Measurements from ENCODE around the gene OS9. TPM values are rescaled to one million over a fixed set of nuclear protein-coding genes. Genes with fewer than 3 reads are reported as not detected.

Gene OS9
- total and polyA plus RNA-seq, 9 of the 15 experiments (the other 6 are each of a cell fraction or from before 2014, with no cell fraction given): 4.6 to 105 (median 89.5) TPM

DNA sequence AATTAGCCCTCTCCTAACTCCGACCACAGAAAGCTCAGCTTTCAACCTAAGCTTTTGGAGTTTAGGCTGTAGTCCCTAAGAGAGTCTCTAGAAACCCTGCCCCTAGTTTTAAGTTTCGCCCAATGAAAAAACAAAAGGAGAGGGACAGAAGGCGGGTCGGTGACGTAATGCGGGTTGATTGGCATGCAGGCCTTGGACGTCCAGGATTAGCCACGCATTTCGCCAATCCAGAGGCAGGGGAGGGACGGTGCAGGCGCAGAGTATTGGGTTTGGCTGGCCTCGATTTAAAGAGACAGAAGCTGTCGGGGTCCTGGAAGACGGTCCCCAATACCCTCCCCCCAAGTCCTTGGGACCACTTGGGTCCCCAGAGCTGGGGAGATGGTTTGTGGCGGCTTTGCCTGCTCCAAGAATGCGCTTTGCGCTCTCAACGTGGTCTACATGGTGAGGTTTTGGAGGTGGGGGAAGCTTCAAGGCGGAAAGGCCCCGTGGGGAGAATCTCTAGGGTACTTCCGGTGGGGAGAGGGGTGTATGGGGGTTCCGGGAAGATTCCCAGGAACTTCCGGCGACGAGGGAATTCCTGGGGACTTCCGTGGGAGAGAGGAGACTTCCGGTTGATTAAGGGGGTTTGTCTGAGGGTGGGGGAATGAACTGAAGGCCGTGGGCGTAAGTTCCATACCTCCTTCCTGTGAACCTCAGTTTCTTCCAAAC is 51.0 kb downstream of the OS9 start, which contains the start of gene TSPAN31 (continued):
- TF ChIP-seq, protein P1, sequence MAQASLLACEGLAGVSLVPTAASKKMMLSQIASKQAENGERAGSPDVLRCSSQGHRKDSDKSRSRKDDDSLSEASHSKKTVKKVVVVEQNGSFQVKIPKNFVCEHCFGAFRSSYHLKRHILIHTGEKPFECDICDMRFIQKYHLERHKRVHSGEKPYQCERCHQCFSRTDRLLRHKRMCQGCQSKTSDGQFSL (CRISPR knock-in tag; IDR thresholded peaks at IDR 0.05): no peak; the same call in 1 of the 2 replicates
- TF ChIP-seq, protein P1 (tag; IDR thresholded peaks at IDR 0.05): no peak
- TF ChIP-seq, protein P2, sequence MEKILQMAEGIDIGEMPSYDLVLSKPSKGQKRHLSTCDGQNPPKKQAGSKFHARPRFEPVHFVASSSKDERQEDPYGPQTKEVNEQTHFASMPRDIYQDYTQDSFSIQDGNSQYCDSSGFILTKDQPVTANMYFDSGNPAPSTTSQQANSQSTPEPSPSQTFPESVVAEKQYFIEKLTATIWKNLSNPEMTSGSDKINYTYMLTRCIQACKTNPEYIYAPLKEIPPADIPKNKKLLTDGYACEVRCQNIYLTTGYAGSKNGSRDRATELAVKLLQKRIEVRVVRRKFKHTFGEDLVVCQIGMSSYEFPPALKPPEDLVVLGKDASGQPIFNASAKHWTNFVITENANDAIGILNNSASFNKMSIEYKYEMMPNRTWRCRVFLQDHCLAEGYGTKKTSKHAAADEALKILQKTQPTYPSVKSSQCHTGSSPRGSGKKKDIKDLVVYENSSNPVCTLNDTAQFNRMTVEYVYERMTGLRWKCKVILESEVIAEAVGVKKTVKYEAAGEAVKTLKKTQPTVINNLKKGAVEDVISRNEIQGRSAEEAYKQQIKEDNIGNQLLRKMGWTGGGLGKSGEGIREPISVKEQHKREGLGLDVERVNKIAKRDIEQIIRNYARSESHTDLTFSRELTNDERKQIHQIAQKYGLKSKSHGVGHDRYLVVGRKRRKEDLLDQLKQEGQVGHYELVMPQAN (IDR thresholded peaks at IDR 0.05; ENCODE audit: borderline replicate concordance): peak; percentile 71; the same call in 1 of the 2 replicates
- TF ChIP-seq POLR3G (IDR thresholded peaks at IDR 0.05; ENCODE audit: extremely low read depth, insufficient read length, insufficient replicate concordance) (no peak), MIER1 (IDR thresholded peaks at IDR 0.05; ENCODE audit: low read depth) (no peak), ZNF561 (CRISPR knock-in tag; conservative IDR thresholded peaks at IDR 0.05) (no peak), RFX1 (IDR thresholded peaks at IDR 0.05) (no peak), ZZZ3 (IDR thresholded peaks at IDR 0.05) (no peak), ZNF140 (CRISPR knock-in tag; IDR thresholded peaks at IDR 0.05) (no peak), NFIC (IDR thresholded peaks at IDR 0.05) (peak; percentile 4; the same call in 1 of the 2 replicates), POU5F1 (IDR thresholded peaks at IDR 0.05; ENCODE audit: borderline replicate concordance, low read depth, low read length, partially characterized antibody) (no peak), CREB1 (IDR thresholded peaks at IDR 0.05) (peak; percentile 73; the same call in 1 of the 2 replicates), CREB1 (CRISPR knock-in tag; IDR thresholded peaks at IDR 0.05) (peak; percentile 82), ZKSCAN8 (CRISPR knock-in tag; IDR thresholded peaks at IDR 0.05) (no peak), CBFA2T2 (conservative IDR thresholded peaks at IDR 0.05) (no peak), ZNF551 (CRISPR knock-in tag; IDR thresholded peaks at IDR 0.05) (no peak), MYNN (IDR thresholded peaks at IDR 0.05) (peak; percentile 16; the same call in 1 of the 2 replicates), MYNN (CRISPR knock-in tag; IDR thresholded peaks at IDR 0.05) (no peak)
- TF ChIP-seq, protein P3, sequence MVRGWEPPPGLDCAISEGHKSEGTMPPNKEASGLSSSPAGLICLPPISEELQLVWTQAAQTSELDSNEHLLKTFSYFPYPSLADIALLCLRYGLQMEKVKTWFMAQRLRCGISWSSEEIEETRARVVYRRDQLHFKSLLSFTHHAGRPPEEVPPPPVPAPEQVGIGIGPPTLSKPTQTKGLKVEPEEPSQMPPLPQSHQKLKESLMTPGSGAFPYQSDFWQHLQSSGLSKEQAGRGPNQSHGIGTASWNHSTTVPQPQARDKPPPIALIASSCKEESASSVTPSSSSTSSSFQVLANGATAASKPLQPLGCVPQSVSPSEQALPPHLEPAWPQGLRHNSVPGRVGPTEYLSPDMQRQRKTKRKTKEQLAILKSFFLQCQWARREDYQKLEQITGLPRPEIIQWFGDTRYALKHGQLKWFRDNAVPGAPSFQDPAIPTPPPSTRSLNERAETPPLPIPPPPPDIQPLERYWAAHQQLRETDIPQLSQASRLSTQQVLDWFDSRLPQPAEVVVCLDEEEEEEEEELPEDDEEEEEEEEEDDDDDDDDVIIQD (CRISPR knock-in tag; IDR thresholded peaks at IDR 0.05): no peak
- TF ChIP-seq, protein P4, sequence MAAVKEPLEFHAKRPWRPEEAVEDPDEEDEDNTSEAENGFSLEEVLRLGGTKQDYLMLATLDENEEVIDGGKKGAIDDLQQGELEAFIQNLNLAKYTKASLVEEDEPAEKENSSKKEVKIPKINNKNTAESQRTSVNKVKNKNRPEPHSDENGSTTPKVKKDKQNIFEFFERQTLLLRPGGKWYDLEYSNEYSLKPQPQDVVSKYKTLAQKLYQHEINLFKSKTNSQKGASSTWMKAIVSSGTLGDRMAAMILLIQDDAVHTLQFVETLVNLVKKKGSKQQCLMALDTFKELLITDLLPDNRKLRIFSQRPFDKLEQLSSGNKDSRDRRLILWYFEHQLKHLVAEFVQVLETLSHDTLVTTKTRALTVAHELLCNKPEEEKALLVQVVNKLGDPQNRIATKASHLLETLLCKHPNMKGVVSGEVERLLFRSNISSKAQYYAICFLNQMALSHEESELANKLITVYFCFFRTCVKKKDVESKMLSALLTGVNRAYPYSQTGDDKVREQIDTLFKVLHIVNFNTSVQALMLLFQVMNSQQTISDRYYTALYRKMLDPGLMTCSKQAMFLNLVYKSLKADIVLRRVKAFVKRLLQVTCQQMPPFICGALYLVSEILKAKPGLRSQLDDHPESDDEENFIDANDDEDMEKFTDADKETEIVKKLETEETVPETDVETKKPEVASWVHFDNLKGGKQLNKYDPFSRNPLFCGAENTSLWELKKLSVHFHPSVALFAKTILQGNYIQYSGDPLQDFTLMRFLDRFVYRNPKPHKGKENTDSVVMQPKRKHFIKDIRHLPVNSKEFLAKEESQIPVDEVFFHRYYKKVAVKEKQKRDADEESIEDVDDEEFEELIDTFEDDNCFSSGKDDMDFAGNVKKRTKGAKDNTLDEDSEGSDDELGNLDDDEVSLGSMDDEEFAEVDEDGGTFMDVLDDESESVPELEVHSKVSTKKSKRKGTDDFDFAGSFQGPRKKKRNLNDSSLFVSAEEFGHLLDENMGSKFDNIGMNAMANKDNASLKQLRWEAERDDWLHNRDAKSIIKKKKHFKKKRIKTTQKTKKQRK (IDR thresholded peaks at IDR 0.05; ENCODE audit: borderline replicate concordance, low read depth, low read length): peak; percentile 49; the same call in 1 of the 2 replicates
